ENCODE results near the gene BDNF.

The BDNF gene

GRCh38 chr11:27699926-27700350 is 317 bp downstream of the BDNF start:
- peaks cover 17 to 20% of the 10 kb centered on the region in 2 donors for H3K4me1 Mint-ChIP-seq (ENCODE audit: low read depth in 2 of 2)
- no peak overlapping the region for H3K27ac Mint-ChIP-seq
- peaks cover 3% of the 10 kb centered on the region for H3K36me3 Mint-ChIP-seq (ENCODE audit: insufficient read depth)
- peaks cover 66 to 82% of the 10 kb centered on the region in 2 donors for H3K27me3 Mint-ChIP-seq
- no peaks in the 10 kb centered on the region for H3K9me3 Mint-ChIP-seq
- DNase-seq (no peak), ATAC-seq (replicated peaks) (no peak)
- peak overlapping the region; percentile 49 to 50 for H3K4me3 Mint-ChIP-seq

DNA sequence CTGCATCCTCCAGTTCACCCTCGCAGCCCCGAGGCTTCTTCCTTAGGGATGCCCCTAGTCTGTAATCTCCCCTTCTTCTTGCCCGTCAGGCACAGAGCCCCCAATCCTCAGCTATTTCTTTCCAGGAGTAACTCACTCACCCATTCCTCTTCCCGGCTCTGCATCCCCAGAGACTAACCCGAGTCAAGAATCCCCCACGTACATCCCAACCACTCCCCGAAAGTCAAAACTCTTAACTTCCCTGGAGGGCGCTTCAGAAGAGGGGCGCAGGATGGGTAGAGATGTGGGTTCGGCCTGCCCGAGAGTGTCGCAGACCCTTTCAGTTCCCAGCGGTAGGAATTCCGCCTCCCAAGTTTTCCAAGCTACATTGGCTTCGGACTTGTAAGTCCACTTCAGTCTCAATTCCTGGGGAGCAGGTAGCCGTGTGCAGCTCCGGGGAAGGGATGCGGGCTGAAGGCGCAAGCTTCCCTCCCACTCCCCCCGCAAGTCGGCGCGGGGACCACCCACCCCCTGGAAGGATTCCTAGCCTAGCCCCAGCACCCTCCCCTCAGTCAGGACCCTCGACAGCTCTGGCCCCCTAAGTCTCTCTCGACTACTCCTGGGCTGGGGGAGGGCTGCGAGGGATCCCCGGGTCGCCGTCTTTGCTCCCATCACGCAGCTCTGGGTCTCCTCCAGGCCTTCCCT is 871 bp downstream of the BDNF start:
- peaks cover 17 to 20% of the 10 kb centered on the region in 2 donors for H3K4me1 Mint-ChIP-seq (ENCODE audit: low read depth in 2 of 2)
- DNase-seq = no peak
- H3K9me3 Mint-ChIP-seq = no peaks in the 10 kb centered on the region

DNA sequence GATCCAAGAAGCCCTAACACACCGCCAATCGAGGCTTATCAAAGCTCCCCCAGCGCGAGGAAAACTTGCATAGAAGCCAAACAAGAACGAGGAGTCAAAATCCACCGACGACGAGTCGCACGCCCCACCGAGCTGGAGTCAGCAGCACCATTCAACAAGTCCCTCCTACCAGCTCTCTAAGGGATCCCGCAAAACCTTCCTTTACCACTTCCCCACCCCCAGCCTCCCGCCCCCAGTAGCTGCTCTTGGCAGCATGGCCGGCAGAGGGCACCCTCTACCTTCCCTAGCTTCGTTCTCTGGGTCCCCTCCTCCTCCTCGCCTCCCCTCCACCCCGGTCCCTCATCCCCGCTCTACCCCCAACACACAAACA is 1.4 kb downstream of the BDNF start:
- no peak overlapping the region for H3K27ac Mint-ChIP-seq
- peaks cover 3% of the 10 kb centered on the region for H3K36me3 Mint-ChIP-seq (ENCODE audit: insufficient read depth)
- H3K4me1 Mint-ChIP-seq (ENCODE audit: low read depth in 2 of 2) = peaks cover 17 to 20% of the 10 kb centered on the region in 2 donors
- peak in 1 of 3 experiments; percentile 4 for DNase-seq
- H3K4me3 Mint-ChIP-seq = peak overlapping the region; percentile 49 to 50
- peaks cover 66 to 75% of the 10 kb centered on the region in 2 donors for H3K27me3 Mint-ChIP-seq
- no peaks in the 10 kb centered on the region for H3K9me3 Mint-ChIP-seq
- peak; percentile 32 for ATAC-seq (replicated peaks)

More for the DNA sequence above, 871 bp downstream of the BDNF start:
- no peak for ATAC-seq (replicated peaks)
- Mint-ChIP-seq H3K27me3 (peaks cover 66 to 77% of the 10 kb centered on the region in 2 donors), H3K36me3 (ENCODE audit: insufficient read depth) (peaks cover 3% of the 10 kb centered on the region), H3K27ac (no peak overlapping the region), H3K4me3 (peak overlapping the region; percentile 49 to 50)

GRCh38 chr11:27697679-27698275 is 2.5 kb downstream of the BDNF start:
- no peak for DNase-seq
- H3K9me3 Mint-ChIP-seq = no peaks in the 10 kb centered on the region
- peaks cover 3% of the 10 kb centered on the region for H3K36me3 Mint-ChIP-seq (ENCODE audit: insufficient read depth)
- H3K27me3 Mint-ChIP-seq = peaks cover 57 to 65% of the 10 kb centered on the region in 2 donors
- H3K4me3 Mint-ChIP-seq = no peak overlapping the region
- no peak overlapping the region for H3K27ac Mint-ChIP-seq
- no peak for ATAC-seq (replicated peaks)
- peaks cover 17 to 20% of the 10 kb centered on the region in 2 donors for H3K4me1 Mint-ChIP-seq (ENCODE audit: low read depth in 2 of 2)

DNA sequence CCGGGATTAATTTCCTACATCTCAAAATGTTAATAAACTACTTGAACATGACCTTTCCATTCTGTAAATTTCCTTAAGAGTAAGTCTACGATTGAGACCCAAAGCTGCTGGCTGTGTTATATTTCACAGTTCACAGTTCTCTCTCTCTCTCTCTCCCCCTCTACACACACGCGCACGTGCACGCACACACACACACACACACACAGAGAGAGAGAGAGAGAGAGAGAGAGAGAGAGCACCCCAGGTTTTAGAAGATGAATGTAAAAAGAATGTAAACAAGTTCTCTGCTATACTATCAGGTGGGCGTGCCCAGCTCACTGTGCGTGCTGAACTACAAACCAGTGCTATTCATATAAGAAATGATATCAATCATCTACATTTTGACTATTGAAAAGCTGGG is 3.3 kb downstream of the BDNF start:
- no peaks in the 10 kb centered on the region for H3K9me3 Mint-ChIP-seq
- H3K4me1 Mint-ChIP-seq (ENCODE audit: low read depth in 2 of 2) = peaks cover 17 to 20% of the 10 kb centered on the region in 2 donors
- ATAC-seq (replicated peaks) = no peak
- peaks cover 3% of the 10 kb centered on the region for H3K36me3 Mint-ChIP-seq (ENCODE audit: insufficient read depth)
- H3K27ac Mint-ChIP-seq = no peak overlapping the region
- no peak overlapping the region for H3K4me3 Mint-ChIP-seq
- H3K27me3 Mint-ChIP-seq = peaks cover 50 to 56% of the 10 kb centered on the region in 2 donors
- no peak for DNase-seq

- peaks cover 3% of the 10 kb centered on the region for H3K36me3 Mint-ChIP-seq (ENCODE audit: insufficient read depth)
- H3K4me3 Mint-ChIP-seq = no peak overlapping the region
- no peaks in the 10 kb centered on the region for H3K9me3 Mint-ChIP-seq
- no peak overlapping the region for H3K27ac Mint-ChIP-seq
- no peak for ATAC-seq (replicated peaks)
- no peak for DNase-seq
- peaks cover 12 to 13% of the 10 kb centered on the region in 2 donors for H3K4me1 Mint-ChIP-seq (ENCODE audit: low read depth in 2 of 2)
- H3K27me3 Mint-ChIP-seq = peaks cover 41 to 48% of the 10 kb centered on the region in 2 donors
These were observed 4.1 kb downstream of the BDNF start for GRCh38 chr11:27696115-27696514.

- Mint-ChIP-seq H3K4me3 (no peak overlapping the region), H3K27me3 (peaks cover 35 to 37% of the 10 kb centered on the region in 2 donors), H3K4me1 (ENCODE audit: low read depth in 2 of 2) (peaks cover 8% of the 10 kb centered on the region in 2 donors), H3K9me3 (no peaks in the 10 kb centered on the region), H3K36me3 (ENCODE audit: insufficient read depth) (peaks cover 3% of the 10 kb centered on the region), H3K27ac (no peak overlapping the region)
- DNase-seq (no peak), ATAC-seq (replicated peaks) (no peak)
These were observed 5.3 kb downstream of the BDNF start for GRCh38 chr11:27694992-27695391.

- no peak for DNase-seq
- Mint-ChIP-seq H3K4me3 (no peak overlapping the region), H3K27me3 (peaks cover 19 to 21% of the 10 kb centered on the region in 2 donors), H3K4me1 (ENCODE audit: low read depth in 2 of 2) (no peaks in the 10 kb centered on the region), H3K27ac (no peak overlapping the region), H3K36me3 (ENCODE audit: insufficient read depth) (no peaks in the 10 kb centered on the region), H3K9me3 (no peaks in the 10 kb centered on the region)
- no peak for ATAC-seq (replicated peaks)
These were observed 6.9 kb downstream of the BDNF start for GRCh38 chr11:27693398-27693797.

GRCh38 chr11:27692781-27693180 is 7.5 kb downstream of the BDNF start:
- no peak for DNase-seq
- no peaks in the 10 kb centered on the region for H3K9me3 Mint-ChIP-seq
- H3K36me3 Mint-ChIP-seq (ENCODE audit: insufficient read depth) = no peaks in the 10 kb centered on the region
- H3K4me1 Mint-ChIP-seq (ENCODE audit: low read depth in 2 of 2) = no peaks in the 10 kb centered on the region
- ATAC-seq (replicated peaks) = no peak
- peaks cover 16 to 18% of the 10 kb centered on the region in 2 donors for H3K27me3 Mint-ChIP-seq
- no peak overlapping the region for H3K27ac Mint-ChIP-seq
- no peak overlapping the region for H3K4me3 Mint-ChIP-seq

DNA sequence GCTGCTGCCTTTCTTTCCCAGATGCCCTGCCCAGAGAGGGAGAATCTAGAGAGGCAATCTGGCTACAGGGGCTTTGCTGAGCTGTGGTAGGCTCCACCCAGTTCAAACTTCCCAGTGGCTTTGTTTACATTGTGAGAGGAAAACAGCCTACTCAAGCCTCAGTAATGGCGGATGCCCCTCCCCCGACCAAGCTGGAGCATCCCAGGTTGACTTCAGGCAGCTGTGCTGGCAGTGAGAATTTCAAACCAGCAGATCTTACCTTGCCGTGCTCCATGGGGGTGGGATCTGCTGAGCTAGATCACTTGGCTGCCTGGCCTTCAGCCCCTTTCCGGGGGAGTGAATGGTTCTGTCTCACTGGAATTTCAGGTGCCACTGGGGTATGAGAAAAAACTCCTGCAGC is 12.2 kb downstream of the BDNF start:
- Mint-ChIP-seq H3K4me3 (no peak overlapping the region), H3K27ac (no peak overlapping the region), H3K27me3 (no peaks in the 10 kb centered on the region), H3K4me1 (ENCODE audit: low read depth in 2 of 2) (no peaks in the 10 kb centered on the region), H3K36me3 (ENCODE audit: insufficient read depth) (no peaks in the 10 kb centered on the region), H3K9me3 (peaks cover 4 to 7% of the 10 kb centered on the region in 2 donors)
- DNase-seq (no peak), ATAC-seq (replicated peaks) (no peak)

- DNase-seq (no peak), ATAC-seq (replicated peaks) (no peak)
- Mint-ChIP-seq H3K27me3 (no peaks in the 10 kb centered on the region), H3K4me1 (ENCODE audit: low read depth in 2 of 2) (no peaks in the 10 kb centered on the region), H3K9me3 (peaks cover under 1 to 4% of the 10 kb centered on the region in 2 donors), H3K4me3 (no peak overlapping the region), H3K36me3 (ENCODE audit: insufficient read depth) (peaks cover 4% of the 10 kb centered on the region), H3K27ac (no peak overlapping the region)
These were observed 18.6 kb downstream of the BDNF start for GRCh38 chr11:27681664-27682063.

DNA sequence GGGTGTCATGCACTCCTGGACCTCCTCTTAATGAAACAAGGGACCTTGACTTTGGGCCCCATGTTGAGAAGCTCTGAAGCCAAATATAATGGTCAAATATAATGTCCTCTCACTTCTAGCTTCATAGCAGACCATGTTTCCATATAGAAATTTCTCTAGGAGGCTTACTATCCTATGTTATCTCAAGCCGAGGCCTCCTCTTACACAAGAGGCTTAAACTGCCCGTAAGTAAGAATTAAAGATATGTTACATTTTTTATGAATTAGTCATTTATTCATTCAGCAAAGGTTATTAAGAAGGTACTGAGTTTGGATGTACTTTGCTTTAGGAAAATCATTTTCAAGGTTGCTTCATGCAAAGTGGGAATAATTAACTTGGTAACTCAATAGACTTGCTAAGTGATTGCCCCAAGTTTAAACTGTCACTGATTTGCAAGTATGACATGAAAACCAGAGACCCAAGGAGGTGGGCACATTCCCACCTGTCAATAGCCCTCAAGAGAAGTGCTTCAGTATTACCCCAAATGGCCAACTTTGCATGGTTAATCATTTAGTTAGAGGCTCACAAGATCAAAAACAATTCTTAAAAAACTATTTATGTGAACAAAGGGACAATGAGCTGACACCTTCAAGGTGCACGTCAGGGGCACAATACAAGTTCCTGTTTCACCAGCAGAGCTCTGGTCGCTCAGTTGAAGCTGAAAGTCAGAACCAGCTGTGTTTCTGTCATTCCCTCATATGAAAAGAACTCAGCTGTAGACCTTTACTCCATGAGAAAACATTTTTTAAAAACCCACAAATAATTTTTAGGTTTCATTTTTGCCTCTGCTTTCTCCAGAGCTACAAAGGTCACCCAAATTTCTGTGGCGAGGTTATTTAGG is 20.9 kb downstream of the BDNF start:
- Mint-ChIP-seq H3K27me3 (no peaks in the 10 kb centered on the region), H3K36me3 (ENCODE audit: insufficient read depth) (peaks cover 4% of the 10 kb centered on the region), H3K27ac (no peak overlapping the region), H3K9me3 (peaks cover 0 to 4% of the 10 kb centered on the region in 2 donors), H3K4me1 (ENCODE audit: low read depth in 2 of 2) (no peaks in the 10 kb centered on the region), H3K4me3 (no peak overlapping the region)
- ATAC-seq (replicated peaks) (no peak), DNase-seq (no peak)

DNA sequence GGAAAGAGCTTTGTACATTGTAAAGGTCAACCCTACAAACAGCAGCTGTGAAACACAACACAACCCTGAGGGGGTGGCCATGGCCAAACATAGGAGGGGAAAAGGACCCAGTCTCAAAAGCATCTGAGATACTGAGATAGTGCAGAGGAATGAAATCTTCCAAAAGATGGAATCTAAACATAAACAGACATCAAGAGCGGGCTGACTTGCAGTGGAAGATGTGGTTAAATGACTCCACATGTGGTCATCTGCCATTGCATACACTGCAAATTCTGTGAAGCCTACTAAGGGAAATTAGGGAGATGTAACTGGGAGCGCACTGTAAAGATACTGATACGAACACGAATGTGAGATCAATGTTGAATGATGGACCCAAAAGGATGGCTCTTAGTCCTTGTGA is 22.0 kb downstream of the BDNF start:
- Mint-ChIP-seq H3K36me3 (ENCODE audit: insufficient read depth) (peaks cover 4% of the 10 kb centered on the region), H3K4me1 (ENCODE audit: low read depth in 2 of 2) (no peaks in the 10 kb centered on the region), H3K27ac (no peak overlapping the region), H3K4me3 (no peak overlapping the region), H3K27me3 (no peaks in the 10 kb centered on the region), H3K9me3 (peaks cover 0 to 6% of the 10 kb centered on the region in 2 donors)
- no peak for DNase-seq
- ATAC-seq (replicated peaks) = no peak
